MM.1S (cell line): ENCODE data around the gene CTCFL.

ENCODE experiments used
- EZH2 ChIP-seq: fragments of 300-600 bp; sonication (generic); optimal IDR thresholded peaks from 2 replicates; pipeline ENCODE3; 2017; ENCODE audit warnings: low read depth, mild to moderate bottlenecking, antibody characterized with exemption, low read length, mixed read lengths
- TF ChIP-seq, protein P1 (sequence below): fragments of 300-600 bp; sonication (generic); IDR thresholded peaks from 2 replicates; pipeline ENCODE4 v1.5.1; 2016; ENCODE audit warnings: antibody characterized with exemption, low read length, mixed read lengths

DNA sequence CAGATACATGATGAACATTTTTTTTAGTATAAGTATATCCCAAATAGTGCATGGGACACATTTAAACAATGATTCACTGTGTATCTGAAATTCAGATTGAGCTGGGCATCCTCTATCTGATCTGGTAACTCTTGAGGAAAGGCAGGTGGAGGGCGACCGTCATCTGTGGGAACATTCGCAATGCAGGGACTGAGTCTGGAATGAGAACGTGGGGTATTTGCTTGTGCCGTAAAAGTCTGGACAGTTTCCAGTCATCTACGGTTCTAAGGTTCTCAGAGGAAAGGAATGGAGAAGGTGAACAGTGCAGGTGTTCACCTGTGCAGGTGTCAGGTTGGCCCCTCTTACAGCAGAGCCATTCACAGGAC is 22.6 kb downstream of the CTCFL start:
- TF ChIP-seq, protein P1, sequence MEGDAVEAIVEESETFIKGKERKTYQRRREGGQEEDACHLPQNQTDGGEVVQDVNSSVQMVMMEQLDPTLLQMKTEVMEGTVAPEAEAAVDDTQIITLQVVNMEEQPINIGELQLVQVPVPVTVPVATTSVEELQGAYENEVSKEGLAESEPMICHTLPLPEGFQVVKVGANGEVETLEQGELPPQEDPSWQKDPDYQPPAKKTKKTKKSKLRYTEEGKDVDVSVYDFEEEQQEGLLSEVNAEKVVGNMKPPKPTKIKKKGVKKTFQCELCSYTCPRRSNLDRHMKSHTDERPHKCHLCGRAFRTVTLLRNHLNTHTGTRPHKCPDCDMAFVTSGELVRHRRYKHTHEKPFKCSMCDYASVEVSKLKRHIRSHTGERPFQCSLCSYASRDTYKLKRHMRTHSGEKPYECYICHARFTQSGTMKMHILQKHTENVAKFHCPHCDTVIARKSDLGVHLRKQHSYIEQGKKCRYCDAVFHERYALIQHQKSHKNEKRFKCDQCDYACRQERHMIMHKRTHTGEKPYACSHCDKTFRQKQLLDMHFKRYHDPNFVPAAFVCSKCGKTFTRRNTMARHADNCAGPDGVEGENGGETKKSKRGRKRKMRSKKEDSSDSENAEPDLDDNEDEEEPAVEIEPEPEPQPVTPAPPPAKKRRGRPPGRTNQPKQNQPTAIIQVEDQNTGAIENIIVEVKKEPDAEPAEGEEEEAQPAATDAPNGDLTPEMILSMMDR: no peak
- TF ChIP-seq EZH2: no peak
